GM23338 (cell line): ENCODE results near the gene SLC39A8. TPM values are rescaled to one million over a fixed set of nuclear protein-coding genes. Genes with fewer than 3 reads are reported as not detected.

Experiments used
- ATAC-seq: fragments of 200-7000 bp; cut with Tn5 transposase; 3 replicates; pipeline ENCODE4 v1.9.1; 2020
- DNase-seq: peaks from one replicate; pipeline ENCODE4 v3.0.0-alpha.2; 2015; ENCODE audit warnings: low spot score
- H2AFZ ChIP-seq: fragments of 200-600 bp; sonication (generic); 2 replicates; pipeline ENCODE4 v1.8.0; 2016; ENCODE audit warnings: antibody characterized with exemption, mild to moderate bottlenecking, moderate library complexity
- H3F3A ChIP-seq: fragments of 200-600 bp; sonication (generic); replicated peaks from 2 replicates; pipeline ENCODE4 v1.8.0; 2017; ENCODE audit warnings: antibody characterized with exemption, mixed run types, low read depth
- H3K27ac ChIP-seq: fragments of 200-600 bp; sonication (generic); 2 replicates; pipeline ENCODE4 v1.6.1; 2016; ENCODE audit warnings: low read depth
- H3K27me3 ChIP-seq: fragments of 200-600 bp; sonication (generic); 2 replicates; pipeline ENCODE4 v1.8.0; 2016; ENCODE audit warnings: mild to moderate bottlenecking, mixed run types, moderate library complexity; ENCODE audit not compliant: insufficient read depth
- H3K36me3 ChIP-seq: fragments of 200-600 bp; sonication (generic); 2 replicates; pipeline ENCODE4 v1.8.0; 2016; ENCODE audit warnings: mild to moderate bottlenecking; ENCODE audit not compliant: insufficient read depth
- H3K4me1 ChIP-seq: fragments of 200-600 bp; sonication (generic); 2 replicates; pipeline ENCODE4 v1.8.0; 2016; ENCODE audit warnings: mild to moderate bottlenecking, moderate library complexity; ENCODE audit not compliant: insufficient read depth
- H3K4me2 ChIP-seq: fragments of 200-600 bp; sonication (generic); 2 replicates; pipeline ENCODE4 v1.7.1; 2017; ENCODE audit warnings: mixed run types
- H3K4me3 ChIP-seq: fragments of 200-600 bp; sonication (generic); 2 replicates; pipeline ENCODE4 v1.6.1; 2016; ENCODE audit warnings: mixed run types
- H3K79me2 ChIP-seq: fragments of 200-600 bp; sonication (generic); replicated peaks from 2 replicates; pipeline ENCODE4 v1.8.0; 2017; ENCODE audit warnings: mild to moderate bottlenecking; ENCODE audit not compliant: insufficient read depth
- H3K9me2 ChIP-seq: fragments of 200-600 bp; sonication (generic); 2 replicates; pipeline ENCODE4 v1.8.0; 2017; ENCODE audit not compliant: insufficient read depth
- H4K20me1 ChIP-seq: fragments of 200-600 bp; sonication (generic); replicated peaks from 2 replicates; pipeline ENCODE4 v1.8.0; 2017; ENCODE audit warnings: mild to moderate bottlenecking; ENCODE audit not compliant: insufficient read depth
- H3K27ac Mint-ChIP-seq: 2 replicates; pipeline ENCODE4 v1.8.0; 2020; ENCODE audit warnings: inconsistent platforms, mild to moderate bottlenecking, moderate library complexity, mixed read lengths
- H3K27me3 Mint-ChIP-seq: 3 replicates; pipeline ENCODE4 v1.8.0; 2022; ENCODE audit warnings: low read depth, mild to moderate bottlenecking, moderate library complexity, mixed read lengths, inconsistent platforms; ENCODE audit not compliant: insufficient read depth, poor library complexity
- H3K36me3 Mint-ChIP-seq: 3 replicates; pipeline ENCODE4 v1.8.0; 2021; ENCODE audit warnings: low read depth, mild to moderate bottlenecking, inconsistent platforms, moderate library complexity, mixed read lengths
- H3K4me1 Mint-ChIP-seq: 3 replicates; pipeline ENCODE4 v1.8.0; 2020; ENCODE audit warnings: mild to moderate bottlenecking, inconsistent platforms, mixed read lengths
- H3K4me3 Mint-ChIP-seq: 3 replicates; pipeline ENCODE4 v1.8.0; 2021; ENCODE audit warnings: moderate library complexity, mild to moderate bottlenecking, inconsistent platforms, mixed read lengths
- H3K9me3 Mint-ChIP-seq: 3 replicates; pipeline ENCODE4 v1.8.0; 2020; ENCODE audit warnings: moderate library complexity, mild to moderate bottlenecking, inconsistent platforms, mixed read lengths
- CREB1 ChIP-seq: fragments of 250-450 bp; sonication (Bioruptor Pico); IDR thresholded peaks from 2 replicates; pipeline ENCODE4 v1.5.0; 2020; ENCODE audit warnings: low read depth, mild to moderate bottlenecking, moderate library complexity
- EZH2 ChIP-seq: fragments of 200-600 bp; sonication (generic); IDR thresholded peaks from one replicate; pipeline ENCODE4 v1.8.0; 2017; ENCODE audit warnings: antibody characterized with exemption, mild to moderate bottlenecking, low read depth; ENCODE audit not compliant: unreplicated experiment
- EZH2phosphoT487 ChIP-seq: fragments of 200-600 bp; sonication (generic); IDR thresholded peaks from one replicate; pipeline ENCODE4 v1.8.1; 2018; ENCODE audit warnings: antibody characterized with exemption; ENCODE audit not compliant: unreplicated experiment
- JUNB ChIP-seq: IDR thresholded peaks from one replicate; pipeline ENCODE4 v1.6.1; 2016; ENCODE audit warnings: antibody characterized with exemption; ENCODE audit not compliant: unreplicated experiment
- NANOG ChIP-seq: IDR thresholded peaks from 2 replicates; pipeline ENCODE4 v1.6.1; 2016; ENCODE audit warnings: antibody characterized with exemption, borderline replicate concordance
- POLR2AphosphoS5 ChIP-seq: IDR thresholded peaks from 2 replicates; pipeline ENCODE4 v1.6.1; 2016; ENCODE audit warnings: antibody characterized with exemption, low read depth
- STAT1 ChIP-seq: IDR thresholded peaks from one replicate; pipeline ENCODE4 v1.6.1; 2016; ENCODE audit warnings: antibody characterized with exemption; ENCODE audit not compliant: unreplicated experiment
- ZNF114 ChIP-seq: fragments of 250-450 bp; sonication (Bioruptor Pico); IDR thresholded peaks from 2 replicates; pipeline ENCODE4 v1.5.0; 2020; ENCODE audit warnings: mild to moderate bottlenecking, moderate library complexity
- ZNF331 ChIP-seq: fragments of 250-450 bp; sonication (Bioruptor Pico); IDR thresholded peaks from 2 replicates; pipeline ENCODE4 v1.5.0; 2020; ENCODE audit warnings: low read depth, mild to moderate bottlenecking, moderate library complexity
- polyA plus RNA-seq: library from polyadenylated mRNA; unstranded; fragments of >200 nt; fragmentation: Nextera tagmentation; extraction: Ambion mirVana; gene quantifications from 2 replicates; pipeline ENCODE4 v1.2.1, GENCODE V29; 2016
- total RNA-seq: library from RNA; depleted of rRNA; stranded (reverse); fragments of >200 nt; shearing (Covaris generic); gene quantifications from 2 replicates; pipeline ENCODE4 v1.2.3, GENCODE V29; 2014
- TF ChIP-seq, protein P1 (sequence below), 2 experiments: fragments of 200-600 bp in 1 of 2; sonication (generic) in 1 of 2; conservative IDR thresholded peaks; 2 replicates each; pipeline versions ENCODE4 v1.5.1 to v1.6.1; 2016 to 2017; ENCODE audit warnings: antibody characterized with exemption in 2 of 2, low read depth in 2 of 2, mild to moderate bottlenecking in 2 of 2, moderate library complexity in 1 of 2
- TF ChIP-seq, protein P2 (sequence below): IDR thresholded peaks from 2 replicates; pipeline ENCODE4 v1.6.1; 2016; ENCODE audit warnings: antibody characterized with exemption
- TF ChIP-seq, protein P3 (sequence below): IDR thresholded peaks from one replicate; pipeline ENCODE4 v1.6.1; 2018; ENCODE audit warnings: antibody characterized with exemption; ENCODE audit not compliant: unreplicated experiment
- TF ChIP-seq, protein P4 (sequence below): fragments of 250-450 bp; sonication (Bioruptor Pico); IDR thresholded peaks from 2 replicates; pipeline ENCODE4 v1.5.0; 2020; ENCODE audit warnings: mild to moderate bottlenecking, moderate library complexity

The SLC39A8 gene
- total and polyA plus RNA-seq, 2 experiments from 2014 or later, result 20.1 to 42.5 TPM

DNA sequence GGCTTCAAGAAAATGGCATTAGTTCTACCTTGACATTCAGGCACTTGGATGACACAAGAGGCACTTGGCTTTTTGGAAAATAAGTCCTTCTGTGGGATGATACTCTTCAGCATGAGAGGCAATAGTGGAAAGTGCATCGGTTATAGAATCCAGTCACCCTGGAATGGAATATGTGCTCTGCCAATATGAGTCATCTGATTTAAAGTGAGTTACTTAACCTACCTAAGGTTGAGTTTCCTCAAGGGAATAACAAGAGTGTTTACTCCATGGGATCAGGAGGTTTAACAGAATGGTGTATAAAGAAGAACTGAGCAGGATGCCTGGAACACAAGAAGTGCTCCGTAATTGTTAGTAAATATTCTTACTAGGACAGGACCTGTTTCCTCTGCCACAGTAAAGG, 10.7 kb downstream of the SLC39A8 start:
- H3K36me3 Mint-ChIP-seq, result no peaks in the 10 kb centered on the region
- no peaks in the 10 kb centered on the region for H3F3A ChIP-seq
- no peak overlapping the region for H3K27ac ChIP-seq
- H3K4me3 Mint-ChIP-seq, result no peak overlapping the region
- no peaks in the 10 kb centered on the region for H3K27me3 Mint-ChIP-seq
- peaks cover 57% of the 10 kb centered on the region for H3K79me2 ChIP-seq
- DNase-seq (no peak), ATAC-seq (no peak)
- H3K36me3 ChIP-seq, result no peaks in the 10 kb centered on the region
- TF ChIP-seq JUNB (no peak), NANOG (no peak), EZH2 (no peak), ZNF114 (no peak), CREB1 (CRISPR knock-in tag) (no peak), ZNF331 (no peak), POLR2AphosphoS5 (no peak), STAT1 (no peak), EZH2phosphoT487 (no peak)
- TF ChIP-seq, protein P1, sequence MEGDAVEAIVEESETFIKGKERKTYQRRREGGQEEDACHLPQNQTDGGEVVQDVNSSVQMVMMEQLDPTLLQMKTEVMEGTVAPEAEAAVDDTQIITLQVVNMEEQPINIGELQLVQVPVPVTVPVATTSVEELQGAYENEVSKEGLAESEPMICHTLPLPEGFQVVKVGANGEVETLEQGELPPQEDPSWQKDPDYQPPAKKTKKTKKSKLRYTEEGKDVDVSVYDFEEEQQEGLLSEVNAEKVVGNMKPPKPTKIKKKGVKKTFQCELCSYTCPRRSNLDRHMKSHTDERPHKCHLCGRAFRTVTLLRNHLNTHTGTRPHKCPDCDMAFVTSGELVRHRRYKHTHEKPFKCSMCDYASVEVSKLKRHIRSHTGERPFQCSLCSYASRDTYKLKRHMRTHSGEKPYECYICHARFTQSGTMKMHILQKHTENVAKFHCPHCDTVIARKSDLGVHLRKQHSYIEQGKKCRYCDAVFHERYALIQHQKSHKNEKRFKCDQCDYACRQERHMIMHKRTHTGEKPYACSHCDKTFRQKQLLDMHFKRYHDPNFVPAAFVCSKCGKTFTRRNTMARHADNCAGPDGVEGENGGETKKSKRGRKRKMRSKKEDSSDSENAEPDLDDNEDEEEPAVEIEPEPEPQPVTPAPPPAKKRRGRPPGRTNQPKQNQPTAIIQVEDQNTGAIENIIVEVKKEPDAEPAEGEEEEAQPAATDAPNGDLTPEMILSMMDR (conservative IDR thresholded peaks at IDR 0.05; ENCODE audit: low read depth in 2 of 2), result no peak
- TF ChIP-seq, protein P2, sequence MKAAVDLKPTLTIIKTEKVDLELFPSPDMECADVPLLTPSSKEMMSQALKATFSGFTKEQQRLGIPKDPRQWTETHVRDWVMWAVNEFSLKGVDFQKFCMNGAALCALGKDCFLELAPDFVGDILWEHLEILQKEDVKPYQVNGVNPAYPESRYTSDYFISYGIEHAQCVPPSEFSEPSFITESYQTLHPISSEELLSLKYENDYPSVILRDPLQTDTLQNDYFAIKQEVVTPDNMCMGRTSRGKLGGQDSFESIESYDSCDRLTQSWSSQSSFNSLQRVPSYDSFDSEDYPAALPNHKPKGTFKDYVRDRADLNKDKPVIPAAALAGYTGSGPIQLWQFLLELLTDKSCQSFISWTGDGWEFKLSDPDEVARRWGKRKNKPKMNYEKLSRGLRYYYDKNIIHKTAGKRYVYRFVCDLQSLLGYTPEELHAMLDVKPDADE, result no peak
- TF ChIP-seq, protein P3, sequence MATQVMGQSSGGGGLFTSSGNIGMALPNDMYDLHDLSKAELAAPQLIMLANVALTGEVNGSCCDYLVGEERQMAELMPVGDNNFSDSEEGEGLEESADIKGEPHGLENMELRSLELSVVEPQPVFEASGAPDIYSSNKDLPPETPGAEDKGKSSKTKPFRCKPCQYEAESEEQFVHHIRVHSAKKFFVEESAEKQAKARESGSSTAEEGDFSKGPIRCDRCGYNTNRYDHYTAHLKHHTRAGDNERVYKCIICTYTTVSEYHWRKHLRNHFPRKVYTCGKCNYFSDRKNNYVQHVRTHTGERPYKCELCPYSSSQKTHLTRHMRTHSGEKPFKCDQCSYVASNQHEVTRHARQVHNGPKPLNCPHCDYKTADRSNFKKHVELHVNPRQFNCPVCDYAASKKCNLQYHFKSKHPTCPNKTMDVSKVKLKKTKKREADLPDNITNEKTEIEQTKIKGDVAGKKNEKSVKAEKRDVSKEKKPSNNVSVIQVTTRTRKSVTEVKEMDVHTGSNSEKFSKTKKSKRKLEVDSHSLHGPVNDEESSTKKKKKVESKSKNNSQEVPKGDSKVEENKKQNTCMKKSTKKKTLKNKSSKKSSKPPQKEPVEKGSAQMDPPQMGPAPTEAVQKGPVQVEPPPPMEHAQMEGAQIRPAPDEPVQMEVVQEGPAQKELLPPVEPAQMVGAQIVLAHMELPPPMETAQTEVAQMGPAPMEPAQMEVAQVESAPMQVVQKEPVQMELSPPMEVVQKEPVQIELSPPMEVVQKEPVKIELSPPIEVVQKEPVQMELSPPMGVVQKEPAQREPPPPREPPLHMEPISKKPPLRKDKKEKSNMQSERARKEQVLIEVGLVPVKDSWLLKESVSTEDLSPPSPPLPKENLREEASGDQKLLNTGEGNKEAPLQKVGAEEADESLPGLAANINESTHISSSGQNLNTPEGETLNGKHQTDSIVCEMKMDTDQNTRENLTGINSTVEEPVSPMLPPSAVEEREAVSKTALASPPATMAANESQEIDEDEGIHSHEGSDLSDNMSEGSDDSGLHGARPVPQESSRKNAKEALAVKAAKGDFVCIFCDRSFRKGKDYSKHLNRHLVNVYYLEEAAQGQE, result no peak
- TF ChIP-seq, protein P4, sequence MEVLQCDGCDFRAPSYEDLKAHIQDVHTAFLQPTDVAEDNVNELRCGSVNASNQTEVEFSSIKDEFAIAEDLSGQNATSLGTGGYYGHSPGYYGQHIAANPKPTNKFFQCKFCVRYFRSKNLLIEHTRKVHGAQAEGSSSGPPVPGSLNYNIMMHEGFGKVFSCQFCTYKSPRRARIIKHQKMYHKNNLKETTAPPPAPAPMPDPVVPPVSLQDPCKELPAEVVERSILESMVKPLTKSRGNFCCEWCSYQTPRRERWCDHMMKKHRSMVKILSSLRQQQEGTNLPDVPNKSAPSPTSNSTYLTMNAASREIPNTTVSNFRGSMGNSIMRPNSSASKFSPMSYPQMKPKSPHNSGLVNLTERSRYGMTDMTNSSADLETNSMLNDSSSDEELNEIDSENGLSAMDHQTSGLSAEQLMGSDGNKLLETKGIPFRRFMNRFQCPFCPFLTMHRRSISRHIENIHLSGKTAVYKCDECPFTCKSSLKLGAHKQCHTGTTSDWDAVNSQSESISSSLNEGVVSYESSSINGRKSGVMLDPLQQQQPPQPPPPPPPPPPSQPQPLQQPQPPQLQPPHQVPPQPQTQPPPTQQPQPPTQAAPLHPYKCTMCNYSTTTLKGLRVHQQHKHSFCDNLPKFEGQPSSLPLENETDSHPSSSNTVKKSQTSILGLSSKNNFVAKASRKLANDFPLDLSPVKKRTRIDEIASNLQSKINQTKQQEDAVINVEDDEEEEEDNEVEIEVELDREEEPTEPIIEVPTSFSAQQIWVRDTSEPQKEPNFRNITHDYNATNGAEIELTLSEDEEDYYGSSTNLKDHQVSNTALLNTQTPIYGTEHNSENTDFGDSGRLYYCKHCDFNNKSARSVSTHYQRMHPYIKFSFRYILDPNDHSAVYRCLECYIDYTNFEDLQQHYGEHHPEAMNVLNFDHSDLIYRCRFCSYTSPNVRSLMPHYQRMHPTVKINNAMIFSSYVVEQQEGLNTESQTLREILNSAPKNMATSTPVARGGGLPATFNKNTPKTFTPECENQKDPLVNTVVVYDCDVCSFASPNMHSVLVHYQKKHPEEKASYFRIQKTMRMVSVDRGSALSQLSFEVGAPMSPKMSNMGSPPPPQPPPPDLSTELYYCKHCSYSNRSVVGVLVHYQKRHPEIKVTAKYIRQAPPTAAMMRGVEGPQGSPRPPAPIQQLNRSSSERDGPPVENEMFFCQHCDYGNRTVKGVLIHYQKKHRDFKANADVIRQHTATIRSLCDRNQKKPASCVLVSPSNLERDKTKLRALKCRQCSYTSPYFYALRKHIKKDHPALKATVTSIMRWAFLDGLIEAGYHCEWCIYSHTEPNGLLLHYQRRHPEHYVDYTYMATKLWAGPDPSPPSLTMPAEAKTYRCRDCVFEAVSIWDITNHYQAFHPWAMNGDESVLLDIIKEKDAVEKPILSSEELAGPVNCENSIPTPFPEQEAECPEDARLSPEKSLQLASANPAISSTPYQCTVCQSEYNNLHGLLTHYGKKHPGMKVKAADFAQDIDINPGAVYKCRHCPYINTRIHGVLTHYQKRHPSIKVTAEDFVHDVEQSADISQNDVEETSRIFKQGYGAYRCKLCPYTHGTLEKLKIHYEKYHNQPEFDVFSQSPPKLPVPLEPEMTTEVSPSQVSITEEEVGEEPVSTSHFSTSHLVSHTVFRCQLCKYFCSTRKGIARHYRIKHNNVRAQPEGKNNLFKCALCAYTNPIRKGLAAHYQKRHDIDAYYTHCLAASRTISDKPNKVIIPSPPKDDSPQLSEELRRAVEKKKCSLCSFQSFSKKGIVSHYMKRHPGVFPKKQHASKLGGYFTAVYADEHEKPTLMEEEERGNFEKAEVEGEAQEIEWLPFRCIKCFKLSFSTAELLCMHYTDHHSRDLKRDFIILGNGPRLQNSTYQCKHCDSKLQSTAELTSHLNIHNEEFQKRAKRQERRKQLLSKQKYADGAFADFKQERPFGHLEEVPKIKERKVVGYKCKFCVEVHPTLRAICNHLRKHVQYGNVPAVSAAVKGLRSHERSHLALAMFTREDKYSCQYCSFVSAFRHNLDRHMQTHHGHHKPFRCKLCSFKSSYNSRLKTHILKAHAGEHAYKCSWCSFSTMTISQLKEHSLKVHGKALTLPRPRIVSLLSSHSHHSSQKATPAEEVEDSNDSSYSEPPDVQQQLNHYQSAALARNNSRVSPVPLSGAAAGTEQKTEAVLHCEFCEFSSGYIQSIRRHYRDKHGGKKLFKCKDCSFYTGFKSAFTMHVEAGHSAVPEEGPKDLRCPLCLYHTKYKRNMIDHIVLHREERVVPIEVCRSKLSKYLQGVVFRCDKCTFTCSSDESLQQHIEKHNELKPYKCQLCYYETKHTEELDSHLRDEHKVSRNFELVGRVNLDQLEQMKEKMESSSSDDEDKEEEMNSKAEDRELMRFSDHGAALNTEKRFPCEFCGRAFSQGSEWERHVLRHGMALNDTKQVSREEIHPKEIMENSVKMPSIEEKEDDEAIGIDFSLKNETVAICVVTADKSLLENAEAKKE (CRISPR knock-in tag), result no peak
- H3K27me3 ChIP-seq, result no peaks in the 10 kb centered on the region
- no peaks in the 10 kb centered on the region for H4K20me1 ChIP-seq
- no peak overlapping the region for H3K4me2 ChIP-seq
- H3K9me2 ChIP-seq, result no peaks in the 10 kb centered on the region
- no peak overlapping the region for H2AFZ ChIP-seq
- H3K4me3 ChIP-seq, result no peak overlapping the region
- no peaks in the 10 kb centered on the region for H3K9me3 Mint-ChIP-seq
- H3K4me1 Mint-ChIP-seq, result peaks cover 34% of the 10 kb centered on the region
- H3K27ac Mint-ChIP-seq, result no peak overlapping the region
- H3K4me1 ChIP-seq, result peaks cover 52% of the 10 kb centered on the region
